ENCODE measurements around the gene ADAMTS9.

Gene ADAMTS9

DNA sequence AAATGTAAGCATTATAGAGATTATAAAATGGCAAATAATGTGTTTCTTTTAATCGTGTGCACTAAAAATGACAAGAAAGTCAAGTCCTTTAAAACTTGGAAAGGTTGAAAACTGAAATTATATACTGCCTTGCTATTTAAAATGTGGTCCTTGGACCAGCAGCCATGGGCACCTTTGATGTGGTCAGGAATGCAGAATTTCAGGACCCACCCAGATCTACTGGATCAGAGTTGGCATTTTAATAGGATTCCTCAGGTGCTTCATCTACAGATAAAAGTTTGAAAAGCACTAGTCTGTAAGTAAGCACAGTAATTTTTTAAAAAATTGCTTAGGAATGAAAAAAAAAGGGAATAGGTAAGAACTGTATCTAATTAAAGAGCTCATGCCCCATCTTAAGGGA, 55.8 kb downstream of the ADAMTS9 start:
- Histone ChIP-seq H3K9me3 (ENCODE audit: insufficient read depth, low read depth, low read length) (no peaks in the 10 kb centered on the region), H2AFZ (ENCODE audit: low read length) (no peak overlapping the region), H3K4me3 (ENCODE audit: low read length, poor library complexity, severe bottlenecking) (no peak overlapping the region), H3K79me2 (ENCODE audit: insufficient read depth, low read length) (no peaks in the 10 kb centered on the region), H4K20me1 (ENCODE audit: insufficient read depth, low read length, poor library complexity, severe bottlenecking) (no peaks in the 10 kb centered on the region), H3K27me3 (ENCODE audit: insufficient read depth, low read length, poor library complexity, severe bottlenecking) (no peaks in the 10 kb centered on the region), H3K4me1 (ENCODE audit: insufficient read depth, low read length, poor library complexity, severe bottlenecking) (no peaks in the 10 kb centered on the region), H3K4me2 (ENCODE audit: low read depth, low read length, poor library complexity, severe bottlenecking) (no peak overlapping the region), H3K9ac (ENCODE audit: low read depth, low read length, poor library complexity, severe bottlenecking) (no peak overlapping the region), H3F3A (ENCODE audit: low read depth) (no peaks in the 10 kb centered on the region), H3K9me2 (replicated peaks; ENCODE audit: low read depth, low read length) (no peaks in the 10 kb centered on the region), H3K36me3 (ENCODE audit: insufficient read depth, low read length) (no peaks in the 10 kb centered on the region)
- TF ChIP-seq, protein P1, sequence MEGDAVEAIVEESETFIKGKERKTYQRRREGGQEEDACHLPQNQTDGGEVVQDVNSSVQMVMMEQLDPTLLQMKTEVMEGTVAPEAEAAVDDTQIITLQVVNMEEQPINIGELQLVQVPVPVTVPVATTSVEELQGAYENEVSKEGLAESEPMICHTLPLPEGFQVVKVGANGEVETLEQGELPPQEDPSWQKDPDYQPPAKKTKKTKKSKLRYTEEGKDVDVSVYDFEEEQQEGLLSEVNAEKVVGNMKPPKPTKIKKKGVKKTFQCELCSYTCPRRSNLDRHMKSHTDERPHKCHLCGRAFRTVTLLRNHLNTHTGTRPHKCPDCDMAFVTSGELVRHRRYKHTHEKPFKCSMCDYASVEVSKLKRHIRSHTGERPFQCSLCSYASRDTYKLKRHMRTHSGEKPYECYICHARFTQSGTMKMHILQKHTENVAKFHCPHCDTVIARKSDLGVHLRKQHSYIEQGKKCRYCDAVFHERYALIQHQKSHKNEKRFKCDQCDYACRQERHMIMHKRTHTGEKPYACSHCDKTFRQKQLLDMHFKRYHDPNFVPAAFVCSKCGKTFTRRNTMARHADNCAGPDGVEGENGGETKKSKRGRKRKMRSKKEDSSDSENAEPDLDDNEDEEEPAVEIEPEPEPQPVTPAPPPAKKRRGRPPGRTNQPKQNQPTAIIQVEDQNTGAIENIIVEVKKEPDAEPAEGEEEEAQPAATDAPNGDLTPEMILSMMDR (conservative IDR thresholded peaks at IDR 0.05; ENCODE audit: low read length) = no peak
- TF ChIP-seq EZH2phosphoT487 (IDR thresholded peaks at IDR 0.05; ENCODE audit: borderline replicate concordance) = no peak

DNA sequence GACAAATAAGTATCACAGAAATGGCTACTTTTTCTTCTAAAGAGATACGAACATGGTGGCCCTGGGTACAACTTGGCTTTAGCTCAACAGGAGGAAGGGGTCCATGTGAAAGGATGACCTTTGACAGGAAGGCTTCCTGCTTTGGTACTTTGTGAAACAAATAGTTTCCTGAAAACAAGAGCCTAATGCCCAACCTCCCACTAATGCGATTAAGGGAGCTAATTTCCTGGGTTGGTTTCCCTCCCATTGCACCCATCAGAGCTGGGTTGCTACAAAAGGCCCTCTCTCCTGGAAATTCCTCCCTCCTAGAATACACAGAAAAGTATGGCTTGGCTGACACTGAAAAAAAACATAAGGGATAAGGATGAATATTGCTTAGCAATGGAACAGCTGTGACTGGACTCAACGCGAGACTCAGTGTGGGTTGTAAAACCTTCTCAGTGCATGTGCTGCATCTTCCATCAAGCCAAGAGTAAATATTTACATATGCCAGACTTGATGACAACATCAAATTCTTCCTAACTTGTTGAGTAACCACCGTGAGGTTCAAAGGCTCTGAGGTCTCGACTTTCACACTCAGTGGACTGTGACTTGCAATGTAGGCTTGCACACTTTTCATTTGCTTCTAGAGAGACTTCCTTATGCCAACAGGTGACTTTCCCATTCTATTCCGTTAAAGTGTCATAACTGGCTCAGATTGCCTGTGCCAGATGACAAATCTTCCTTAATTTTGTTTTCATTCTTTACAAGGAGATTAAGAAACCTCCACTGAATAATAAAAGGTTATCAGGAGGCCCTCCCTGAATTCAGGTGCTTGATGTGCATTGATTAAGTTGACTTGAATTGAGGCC, 60.1 kb downstream of the ADAMTS9 start:
- no peak overlapping the region for H3K9ac ChIP-seq (ENCODE audit: low read depth, low read length, poor library complexity, severe bottlenecking)
- H3F3A ChIP-seq (ENCODE audit: low read depth) = no peaks in the 10 kb centered on the region
- no peak for TF ChIP-seq EZH2phosphoT487 (IDR thresholded peaks at IDR 0.05; ENCODE audit: borderline replicate concordance)
- TF ChIP-seq, protein P1 (conservative IDR thresholded peaks at IDR 0.05; ENCODE audit: low read length) = no peak
- H3K9me3 ChIP-seq (ENCODE audit: insufficient read depth, low read depth, low read length) = no peaks in the 10 kb centered on the region
- no peaks in the 10 kb centered on the region for H4K20me1 ChIP-seq (ENCODE audit: insufficient read depth, low read length, poor library complexity, severe bottlenecking)
- no peaks in the 10 kb centered on the region for H3K79me2 ChIP-seq (ENCODE audit: insufficient read depth, low read length)
- no peaks in the 10 kb centered on the region for H3K27me3 ChIP-seq (ENCODE audit: insufficient read depth, low read length, poor library complexity, severe bottlenecking)
- no peaks in the 10 kb centered on the region for H3K36me3 ChIP-seq (ENCODE audit: insufficient read depth, low read length)
- no peak overlapping the region for H2AFZ ChIP-seq (ENCODE audit: low read length)
- H3K4me1 ChIP-seq (ENCODE audit: insufficient read depth, low read length, poor library complexity, severe bottlenecking) = no peaks in the 10 kb centered on the region
- H3K4me3 ChIP-seq (ENCODE audit: low read length, poor library complexity, severe bottlenecking) = no peak overlapping the region
- H3K4me2 ChIP-seq (ENCODE audit: low read depth, low read length, poor library complexity, severe bottlenecking) = no peak overlapping the region
- no peaks in the 10 kb centered on the region for H3K9me2 ChIP-seq (replicated peaks; ENCODE audit: low read depth, low read length)

DNA sequence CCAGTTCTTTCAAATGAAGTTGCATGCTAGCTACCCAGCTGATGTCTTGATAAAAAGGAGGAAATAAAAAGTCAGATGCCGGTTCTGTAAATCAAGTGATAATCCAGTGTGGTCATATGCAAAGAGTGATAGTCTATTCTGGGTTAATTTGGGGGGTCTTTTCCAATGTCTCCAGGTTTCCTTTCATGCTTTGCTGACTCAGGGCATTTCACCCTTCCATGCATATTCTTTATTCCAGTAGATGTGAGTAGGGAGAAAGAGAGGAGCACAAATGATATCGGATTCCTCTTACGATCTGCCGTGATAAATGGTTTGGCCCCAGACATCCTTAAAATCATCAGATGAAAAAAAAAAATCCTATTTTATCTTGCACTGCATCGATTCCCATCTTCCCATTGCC, 60.8 kb downstream of the ADAMTS9 start:
- Histone ChIP-seq H3K79me2 (ENCODE audit: insufficient read depth, low read length) (no peaks in the 10 kb centered on the region), H3K9me2 (replicated peaks; ENCODE audit: low read depth, low read length) (no peaks in the 10 kb centered on the region), H3K4me3 (ENCODE audit: low read length, poor library complexity, severe bottlenecking) (no peak overlapping the region), H2AFZ (ENCODE audit: low read length) (no peak overlapping the region), H3K27me3 (ENCODE audit: insufficient read depth, low read length, poor library complexity, severe bottlenecking) (no peaks in the 10 kb centered on the region), H3K36me3 (ENCODE audit: insufficient read depth, low read length) (no peaks in the 10 kb centered on the region), H3K4me2 (ENCODE audit: low read depth, low read length, poor library complexity, severe bottlenecking) (no peak overlapping the region), H3K9ac (ENCODE audit: low read depth, low read length, poor library complexity, severe bottlenecking) (no peak overlapping the region), H4K20me1 (ENCODE audit: insufficient read depth, low read length, poor library complexity, severe bottlenecking) (no peaks in the 10 kb centered on the region), H3K9me3 (ENCODE audit: insufficient read depth, low read depth, low read length) (no peaks in the 10 kb centered on the region), H3F3A (ENCODE audit: low read depth) (no peaks in the 10 kb centered on the region), H3K4me1 (ENCODE audit: insufficient read depth, low read length, poor library complexity, severe bottlenecking) (no peaks in the 10 kb centered on the region)
- no peak for TF ChIP-seq EZH2phosphoT487 (IDR thresholded peaks at IDR 0.05; ENCODE audit: borderline replicate concordance)
- TF ChIP-seq, protein P1 (conservative IDR thresholded peaks at IDR 0.05; ENCODE audit: low read length) = no peak

All from Loucy (cell line).